H1 (cell line): ENCODE data around the gene AP1M2. TPM values are rescaled to one million over a fixed set of nuclear protein-coding genes. Genes with fewer than 3 reads are reported as not detected.

Experiments used
- CTCF ChIA-PET: fragments of 300-600 bp; sonication (Branson Sonifier 250); formaldehyde crosslinking; loops from one replicate; lab custom pipeline; 2021; ENCODE audit not compliant: partially characterized antibody; lab: Charles Lee
- POLR2A ChIA-PET: fragments of 300-600 bp; sonication (Branson Sonifier 250); formaldehyde crosslinking; loops from one replicate; lab custom pipeline; 2021; ENCODE audit warnings: inconsistent platforms; ENCODE audit not compliant: partially characterized antibody; lab: Charles Lee
- DNase-seq, 2 experiments: peaks; one replicate each; pipeline versions ENCODE4 v3.0.0 to v3.0.0-alpha.2; 2010 to 2022; ENCODE audit warnings: low spot score in 2 of 2, low read depth in 1 of 2, mixed read lengths in 1 of 2
- FAIRE-seq: peaks from 2 replicates; lab custom pipeline; 2011; peaks lifted over from hg19 to GRCh38; lab: Jason Lieb, UNC
- H2AFZ ChIP-seq: 2 replicates; pipeline ENCODE4 v1.8.1; 2012; ENCODE audit warnings: low read length, inconsistent platforms
- H2AK5ac ChIP-seq: 2 replicates; pipeline ENCODE4 v1.6.1; 2013; ENCODE audit warnings: low read depth, low read length
- H2BK120ac ChIP-seq: replicated peaks from 2 replicates; pipeline ENCODE3; 2013; ENCODE audit warnings: low read depth, low read length, inconsistent platforms
- H2BK12ac ChIP-seq: 2 replicates; pipeline ENCODE4 v1.6.1; 2013; ENCODE audit warnings: low read depth, low read length
- H2BK15ac ChIP-seq: 2 replicates; pipeline ENCODE4 v1.6.1; 2013; ENCODE audit warnings: low read length
- H2BK20ac ChIP-seq: 2 replicates; pipeline ENCODE4 v1.6.1; 2013; ENCODE audit warnings: low read length
- H2BK5ac ChIP-seq: 2 replicates; pipeline ENCODE4 v1.6.1; 2013; ENCODE audit warnings: low read depth, low read length
- H3K14ac ChIP-seq: 2 replicates; pipeline ENCODE4 v1.6.1; 2013; ENCODE audit warnings: inconsistent platforms; ENCODE audit not compliant: insufficient read length
- H3K18ac ChIP-seq: 2 replicates; pipeline ENCODE4 v1.6.1; 2013; ENCODE audit warnings: low read length; ENCODE audit errors: extremely low read depth
- H3K23ac ChIP-seq: 2 replicates; pipeline ENCODE4 v1.6.1; 2013; ENCODE audit warnings: inconsistent platforms; ENCODE audit not compliant: insufficient read length
- H3K23me2 ChIP-seq: 2 replicates; pipeline ENCODE4 v1.6.1; 2013; ENCODE audit warnings: low read depth, low read length
- H3K27ac ChIP-seq: 2 replicates; pipeline ENCODE4 v1.6.1; 2011; ENCODE audit warnings: low read depth, low read length, inconsistent platforms
- H3K27me3 ChIP-seq, 4 experiments: replicated peaks in 1 of 4; 1 replicate in 1 of 4; 2 replicates in 3 of 4; pipeline versions ENCODE4 v1.6.1 to v1.8.1; 2011 to 2013; ENCODE audit warnings: low read length in 3 of 4, mild to moderate bottlenecking in 3 of 4, inconsistent platforms in 2 of 4, mixed read lengths in 2 of 4, moderate library complexity in 1 of 4; ENCODE audit not compliant: control insufficient read depth in 3 of 4, insufficient read depth in 3 of 4; ENCODE audit errors: extremely low read depth in 1 of 4
- H3K36me3 ChIP-seq, 4 experiments: 2 replicates each; pipeline versions ENCODE4 v1.6.1 to v1.8.1; 2011 to 2013; ENCODE audit warnings: mild to moderate bottlenecking in 4 of 4, low read length in 3 of 4, moderate library complexity in 2 of 4, control low read depth in 1 of 4, inconsistent platforms in 1 of 4; ENCODE audit not compliant: insufficient read depth in 4 of 4, control insufficient read depth in 2 of 4
- H3K4ac ChIP-seq: replicated peaks from 2 replicates; pipeline ENCODE3; 2013; ENCODE audit warnings: low read length, low read depth, mixed read lengths, inconsistent platforms; ENCODE audit not compliant: insufficient read length
- H3K4me1 ChIP-seq, 4 experiments: replicated peaks in 1 of 4; 1 replicate in 1 of 4; 2 replicates in 3 of 4; pipeline versions ENCODE4 v1.6.1 to v1.8.1; 2011 to 2013; ENCODE audit warnings: low read length in 3 of 4, inconsistent platforms in 2 of 4, mixed read lengths in 1 of 4; ENCODE audit not compliant: insufficient read depth in 4 of 4, control insufficient read depth in 3 of 4
- H3K4me2 ChIP-seq, 2 experiments: 2 replicates each; pipeline versions ENCODE4 v1.6.1 to v1.8.1; 2011 to 2013; ENCODE audit warnings: low read depth in 2 of 2, low read length in 2 of 2, control low read depth in 1 of 2, inconsistent platforms in 1 of 2, mild to moderate bottlenecking in 1 of 2; ENCODE audit not compliant: insufficient read depth in 1 of 2
- H3K4me3 ChIP-seq, 4 experiments: fragments of 200-600, 300-600 bp in 1 of 4; sonication (generic), shearing (Covaris generic), sonication (Bioruptor Twin) in 1 of 4; 2 replicates each; pipeline versions ENCODE4 v1.5.1 to v1.8.1; 2011 to 2016; ENCODE audit warnings: low read length in 4 of 4, low read depth in 3 of 4, control low read depth in 2 of 4, inconsistent platforms in 2 of 4, mild to moderate bottlenecking in 2 of 4, mixed read lengths in 1 of 4, moderate library complexity in 1 of 4; ENCODE audit not compliant: insufficient read depth in 2 of 4; ENCODE audit errors: extremely low read depth in 1 of 4
- H3K56ac ChIP-seq: replicated peaks from 2 replicates; pipeline ENCODE3; 2013; ENCODE audit warnings: low read depth, mild to moderate bottlenecking, mixed read lengths, low read length, inconsistent platforms; ENCODE audit not compliant: insufficient read length
- H3K79me1 ChIP-seq: 2 replicates; pipeline ENCODE4 v1.6.1; 2013; ENCODE audit warnings: low read depth, low read length, control low read depth
- H3K79me2 ChIP-seq, 2 experiments: 2 replicates each; pipeline versions ENCODE4 v1.6.1 to v1.8.1; 2012 to 2013; ENCODE audit warnings: low read length in 2 of 2, mild to moderate bottlenecking in 2 of 2, inconsistent platforms in 1 of 2; ENCODE audit not compliant: insufficient read depth in 2 of 2, control insufficient read depth in 1 of 2
- H3K9ac ChIP-seq, 4 experiments: replicated peaks in 1 of 4; 1 replicate in 1 of 4; 2 replicates in 3 of 4; pipeline versions ENCODE4 v1.6.1 to v1.8.1; 2011 to 2013; ENCODE audit warnings: low read depth in 3 of 4, low read length in 3 of 4, control low read depth in 2 of 4, mild to moderate bottlenecking in 2 of 4, moderate library complexity in 2 of 4, inconsistent platforms in 1 of 4; ENCODE audit errors: extremely low read depth in 1 of 4
- H3K9me3 ChIP-seq, 2 experiments: 2 replicates each; pipeline versions ENCODE4 v1.6.1 to v1.8.1; 2012 to 2013; ENCODE audit warnings: mild to moderate bottlenecking in 2 of 2, moderate library complexity in 2 of 2, control low read depth in 1 of 2, inconsistent platforms in 1 of 2, low read depth in 1 of 2, low read length in 1 of 2, mixed read lengths in 1 of 2; ENCODE audit not compliant: insufficient read depth in 2 of 2
- H4K20me1 ChIP-seq, 2 experiments: replicated peaks in 1 of 2; 2 replicates each; pipeline versions ENCODE3 to v1.8.1; 2011 to 2013; ENCODE audit warnings: inconsistent platforms in 2 of 2, low read length in 2 of 2, mild to moderate bottlenecking in 1 of 2; ENCODE audit not compliant: insufficient read depth in 2 of 2, control insufficient read depth in 1 of 2
- H4K5ac ChIP-seq: 2 replicates; pipeline ENCODE4 v1.6.1; 2013; ENCODE audit warnings: low read length, low read depth, mixed read lengths, inconsistent platforms; ENCODE audit not compliant: insufficient read length
- H4K8ac ChIP-seq: 2 replicates; pipeline ENCODE4 v1.8.0; 2013; ENCODE audit warnings: mild to moderate bottlenecking, moderate library complexity, low read length, inconsistent platforms; ENCODE audit not compliant: insufficient read depth; ENCODE audit errors: extremely low read depth
- H4K91ac ChIP-seq: replicated peaks from 2 replicates; pipeline ENCODE3; 2013; ENCODE audit warnings: low read length, mixed read lengths, inconsistent platforms; ENCODE audit not compliant: insufficient read length
- EGR1 ChIP-seq: IDR thresholded peaks from 2 replicates; pipeline ENCODE4 v1.6.1; 2011; ENCODE audit warnings: low read depth, low read length, borderline replicate concordance
- EZH2 ChIP-seq: fragments of 200-600 bp; sonication (generic); IDR thresholded peaks from 2 replicates; pipeline ENCODE4 v1.7.1; 2012; ENCODE audit warnings: low read depth, mild to moderate bottlenecking, moderate library complexity, low read length, inconsistent platforms; ENCODE audit not compliant: severe bottlenecking
- HDAC2 ChIP-seq, 2 experiments: fragments of 300-600 bp in 1 of 2; sonication (generic) in 1 of 2; IDR thresholded peaks; 2 replicates each; pipeline ENCODE4 v1.6.1; 2011 to 2012; ENCODE audit warnings: low read depth in 2 of 2, low read length in 2 of 2, mild to moderate bottlenecking in 2 of 2, moderate library complexity in 2 of 2, borderline replicate concordance in 1 of 2, inconsistent platforms in 1 of 2
- KDM1A ChIP-seq: fragments of 200-600, 300-600 bp; sonication (generic); IDR thresholded peaks from 2 replicates; pipeline ENCODE4 v1.7.1; 2016; ENCODE audit warnings: mild to moderate bottlenecking, low read length, borderline replicate concordance
- KDM5A ChIP-seq: fragments of 200-600 bp; IDR thresholded peaks from 2 replicates; pipeline ENCODE4 v1.7.1; 2012; ENCODE audit warnings: mild to moderate bottlenecking, low read length, inconsistent platforms, mixed read lengths
- NANOG ChIP-seq: IDR thresholded peaks from 2 replicates; pipeline ENCODE4 v1.6.1; 2011; ENCODE audit warnings: low read length, low read depth, mild to moderate bottlenecking, inconsistent platforms; ENCODE audit not compliant: insufficient read depth, poor library complexity, severe bottlenecking
- NRF1 ChIP-seq: IDR thresholded peaks from 2 replicates; pipeline ENCODE4 v1.6.1; 2011; ENCODE audit warnings: mild to moderate bottlenecking, low read depth, low read length, improper control_type of control experiment
- POLR2AphosphoS5 ChIP-seq: IDR thresholded peaks from 2 replicates; pipeline ENCODE4 v1.6.1; 2011; ENCODE audit warnings: low read depth, low read length
- POU5F1 ChIP-seq: IDR thresholded peaks from 2 replicates; pipeline ENCODE4 v1.6.1; 2011; ENCODE audit warnings: low read depth, mild to moderate bottlenecking, low read length, moderate library complexity
- RBBP5 ChIP-seq: IDR thresholded peaks from 2 replicates; pipeline ENCODE4 v1.7.1; 2012; ENCODE audit warnings: low read depth, mild to moderate bottlenecking, inconsistent platforms, low read length, moderate library complexity, borderline replicate concordance
- SP4 ChIP-seq: IDR thresholded peaks from 2 replicates; pipeline ENCODE4 v1.6.1; 2012; ENCODE audit warnings: low read length, inconsistent platforms
- SRF ChIP-seq: IDR thresholded peaks from 2 replicates; pipeline ENCODE4 v1.6.1; 2011; ENCODE audit warnings: mild to moderate bottlenecking, low read depth, low read length, moderate library complexity
- ZNF274 ChIP-seq: IDR thresholded peaks from 2 replicates; pipeline ENCODE4 v1.7.0; 2012; ENCODE audit warnings: low read length, borderline replicate concordance; ENCODE audit errors: extremely low read depth
- WGBS, 2 experiments: shearing (Covaris generic) in 1 of 2; methylation state at CpG; one replicate each; pipeline versions ENCODE4 v1.1.6 to v1.1.7; 2013 to 2015; ENCODE audit warnings: low lambda C conversion rate in 2 of 2, mixed read lengths in 2 of 2, inconsistent platforms in 1 of 2, low coverage in 1 of 2, missing lambda C conversion rate in 1 of 2; ENCODE audit not compliant: insufficient replicate concordance in 2 of 2, insufficient coverage in 1 of 2, insufficient read length in 1 of 2; ENCODE audit errors: extremely low coverage in 1 of 2, missing lambda C conversion rate in 1 of 2; 5-methylcytosine and 5-hydroxymethylcytosine counted together
- polyA plus RNA-seq, 7 experiments: library from polyadenylated mRNA; depleted of rRNA in 3 of 7; stranded (reverse) in 5 of 7; unstranded in 2 of 7; fragments of >200 nt in 5 of 7; fragments of 200-250 nt in 2 of 7; gene quantifications; 1 replicate in 5 of 7; 2 replicates in 1 of 7; 4 replicates in 1 of 7; pipeline versions ENCODE4 v1.2.1 to v1.2.3, GENCODE V29; 2011 to 2013; ENCODE audit warnings: missing spikeins in 2 of 7, mixed read lengths in 2 of 7
- total RNA-seq: library from RNA; stranded (reverse); fragmentation: NEBNext Ultra II Directional; extraction: Animal tissue kit (Norgen Biotek cat#: 25700); gene quantifications from 2 replicates; pipeline ENCODE4 v1.2.1, GENCODE V29; 2021

Gene AP1M2
- total and polyA plus RNA-seq, 2 of the 8 experiments (the other 6 are each of a cell fraction or from before 2014, with no cell fraction given) = 140 to 161 TPM

DNA sequence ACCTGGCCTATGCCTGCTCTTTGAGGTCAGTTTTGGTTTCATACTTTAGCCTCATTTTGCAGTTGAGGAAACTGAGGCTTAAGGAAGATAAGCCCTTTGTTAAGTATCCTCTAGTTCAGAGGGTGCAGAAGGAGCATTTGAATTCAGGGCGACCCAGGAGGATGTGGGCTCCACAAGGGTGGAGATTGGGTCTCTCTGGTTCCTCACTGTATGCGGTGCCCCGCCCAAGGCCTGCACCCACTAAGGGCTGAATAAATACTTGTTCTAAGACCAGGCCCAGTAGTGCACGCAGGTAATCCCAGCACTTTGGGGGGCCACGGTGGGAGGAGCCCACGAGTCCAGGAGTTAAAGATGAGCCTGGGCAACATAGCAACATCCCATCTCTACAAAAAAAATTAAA is 37.5 kb upstream of the AP1M2 start:
- H3K4me2 ChIP-seq = peak overlapping the region; percentile 73 to 92; a peak in 3 of 4 replicates
- H3K23me2 ChIP-seq = peaks cover 9% of the 10 kb centered on the region; the same call in 1 of the 2 replicates
- WGBS, 2 experiments = 82% methylated on average over 6 of the region's 6 CpGs; no CpG with 5 or more reads in 1 of the 2 experiments
- CTCF ChIA-PET = interaction anchor here (0.9 to 4.0 kb wide), 4 partner anchors 19 to 55 kb away, joined by 3 to 31 read pairs (median 11); no protein-coding TSS in a partner anchor
- H2BK5ac ChIP-seq = peak overlapping the region; percentile 95; the same call in 1 of the 2 replicates
- H3K56ac ChIP-seq = no peak overlapping the region
- peaks cover 4 to 9% (median 8%) of the 10 kb centered on the region in 4 experiments for H3K4me1 ChIP-seq
- no peaks in the 10 kb centered on the region for H4K20me1 ChIP-seq
- H3K36me3 ChIP-seq = peaks cover 4 to 21% (median 16%) of the 10 kb centered on the region in 4 experiments; a peak in 6 of 8 replicates
- POLR2A ChIA-PET = interaction anchor here (0.8 to 3.8 kb wide), 19 partner anchors 7 to 83 kb away, joined by 3 to 26 read pairs (median 4); no protein-coding TSS in a partner anchor
- H3K4ac ChIP-seq = peak overlapping the region; percentile 32
- H3K4me3 ChIP-seq = peak overlapping the region in 1 of 4 experiments; percentile 84; a peak in 1 of 8 replicates
- H4K8ac ChIP-seq = peak overlapping the region; percentile 53; the same call in 1 of the 2 replicates
- H2BK15ac ChIP-seq = no peak overlapping the region
- H2AK5ac ChIP-seq = peak overlapping the region; percentile 54
- no peak overlapping the region for H2BK120ac ChIP-seq
- H3K27ac ChIP-seq = no peak overlapping the region
- no peaks in the 10 kb centered on the region for H3K27me3 ChIP-seq
- peak overlapping the region; percentile 98; the same call in 1 of the 2 replicates for H2BK12ac ChIP-seq
- no peak overlapping the region for H4K5ac ChIP-seq
- peak overlapping the region; percentile 36 for H4K91ac ChIP-seq
- H3K23ac ChIP-seq = no peak overlapping the region
- no peak overlapping the region for H3K9ac ChIP-seq
- no peak overlapping the region for H2BK20ac ChIP-seq
- peaks cover 3% of the 10 kb centered on the region for H3K79me1 ChIP-seq
- no peak overlapping the region for H3K14ac ChIP-seq
- no peak for FAIRE-seq
- no peak for DNase-seq
- no peaks in the 10 kb centered on the region for H3K9me3 ChIP-seq
- peaks cover 0 to 8% of the 10 kb centered on the region in 2 experiments; a peak in 2 of 4 replicates for H3K79me2 ChIP-seq
- H2AFZ ChIP-seq = no peak overlapping the region
- peak overlapping the region; percentile 100 for H3K18ac ChIP-seq
- no peak for TF ChIP-seq RBBP5
- no peak for TF ChIP-seq POLR2AphosphoS5
- TF ChIP-seq NANOG = no peak
- TF ChIP-seq ZNF274 = no peak
- TF ChIP-seq KDM1A = no peak
- no peak for TF ChIP-seq SRF
- TF ChIP-seq EZH2 = no peak
- no peak for TF ChIP-seq NRF1
- TF ChIP-seq KDM5A = no peak
- TF ChIP-seq POU5F1 = no peak
- no peak for TF ChIP-seq EGR1
- no peak for TF ChIP-seq SP4
- no peak for TF ChIP-seq HDAC2 (IDR thresholded peaks at IDR 0.05; ENCODE audit: borderline replicate concordance in 1 of 2, low read depth in 2 of 2, low read length in 2 of 2)
